Keratinocyte (primary cell): Measurements from ENCODE around the gene STK32C.

Experiments used
- EZH2 ChIP-seq: IDR thresholded peaks from one replicate; pipeline ENCODE4 v1.6.1; 2012; ENCODE audit warnings: inconsistent platforms, mild to moderate bottlenecking, low read length, moderate library complexity
- TF ChIP-seq, protein P1 (sequence below), 3 experiments: IDR thresholded peaks in 1 of 3; conservative IDR thresholded peaks in 1 of 3; optimal IDR thresholded peaks in 1 of 3; 2 replicates in 2 of 3; 3 replicates in 1 of 3; pipeline versions ENCODE3 to v1.5.1; 2011; ENCODE audit warnings: low read length in 3 of 3, mild to moderate bottlenecking in 3 of 3, moderate library complexity in 2 of 3, control low read depth in 1 of 3, inconsistent platforms in 1 of 3; ENCODE audit not compliant: insufficient read depth in 2 of 3; ENCODE audit errors: extremely low read depth in 1 of 3

DNA sequence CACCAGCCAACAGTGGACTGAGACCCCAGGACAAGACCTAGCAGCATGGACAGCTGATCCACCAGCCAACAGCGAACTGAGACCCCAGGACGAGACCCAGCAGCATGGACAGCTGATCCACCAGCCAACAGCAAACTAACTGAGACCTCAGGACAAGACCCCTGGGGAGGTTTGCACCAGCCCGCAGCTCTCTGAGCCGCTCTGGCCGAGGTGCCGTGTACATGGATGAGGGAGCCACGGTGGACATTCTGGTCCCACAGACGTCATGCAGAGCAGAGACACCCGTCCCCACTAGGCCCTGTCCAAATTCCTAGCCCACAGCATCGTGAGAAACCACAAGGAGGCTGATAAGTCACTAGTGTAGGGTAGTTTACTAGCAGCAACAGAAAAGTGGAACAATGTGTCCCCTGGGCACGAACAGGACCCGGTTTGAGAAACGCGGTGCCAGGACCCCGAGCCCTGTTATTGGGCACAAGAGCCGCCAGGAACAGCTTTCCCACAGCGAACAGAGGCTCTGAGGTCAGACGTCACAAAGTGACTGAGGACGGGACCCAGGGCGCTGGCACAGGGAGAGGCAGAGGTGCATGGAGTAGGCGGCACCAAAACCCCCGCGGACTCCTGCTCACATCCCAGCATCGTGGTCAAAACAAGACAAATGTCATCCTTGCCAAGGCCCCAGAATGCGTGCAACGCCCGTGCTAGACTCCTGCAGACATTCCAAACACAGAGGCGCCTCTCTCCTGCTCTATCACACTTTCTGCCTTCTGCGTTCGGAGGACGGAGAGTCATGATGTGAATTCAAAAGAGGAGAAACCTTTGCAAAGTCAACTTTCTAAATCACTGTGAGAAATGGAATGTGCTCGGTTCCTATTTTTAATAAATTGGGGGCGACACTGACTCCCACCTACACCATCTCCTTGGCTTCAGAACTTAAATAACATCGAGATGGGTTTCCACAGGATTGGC, 8.1 kb downstream of the STK32C start:
- TF ChIP-seq, protein P1, sequence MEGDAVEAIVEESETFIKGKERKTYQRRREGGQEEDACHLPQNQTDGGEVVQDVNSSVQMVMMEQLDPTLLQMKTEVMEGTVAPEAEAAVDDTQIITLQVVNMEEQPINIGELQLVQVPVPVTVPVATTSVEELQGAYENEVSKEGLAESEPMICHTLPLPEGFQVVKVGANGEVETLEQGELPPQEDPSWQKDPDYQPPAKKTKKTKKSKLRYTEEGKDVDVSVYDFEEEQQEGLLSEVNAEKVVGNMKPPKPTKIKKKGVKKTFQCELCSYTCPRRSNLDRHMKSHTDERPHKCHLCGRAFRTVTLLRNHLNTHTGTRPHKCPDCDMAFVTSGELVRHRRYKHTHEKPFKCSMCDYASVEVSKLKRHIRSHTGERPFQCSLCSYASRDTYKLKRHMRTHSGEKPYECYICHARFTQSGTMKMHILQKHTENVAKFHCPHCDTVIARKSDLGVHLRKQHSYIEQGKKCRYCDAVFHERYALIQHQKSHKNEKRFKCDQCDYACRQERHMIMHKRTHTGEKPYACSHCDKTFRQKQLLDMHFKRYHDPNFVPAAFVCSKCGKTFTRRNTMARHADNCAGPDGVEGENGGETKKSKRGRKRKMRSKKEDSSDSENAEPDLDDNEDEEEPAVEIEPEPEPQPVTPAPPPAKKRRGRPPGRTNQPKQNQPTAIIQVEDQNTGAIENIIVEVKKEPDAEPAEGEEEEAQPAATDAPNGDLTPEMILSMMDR (optimal IDR thresholded peaks at IDR 0.05 in 1 of 3, IDR thresholded peaks at IDR 0.05 in 1 of 3, conservative IDR thresholded peaks at IDR 0.05 in 1 of 3; ENCODE audit: extremely low read depth in 1 of 3, insufficient read depth in 2 of 3, low read length in 3 of 3): no peak
- no peak for TF ChIP-seq EZH2
